Suppressor macrophage (primary cell): ENCODE measurements around the gene TXNRD1.
"Not testable (repeated sequence)": the region's sequence is repeated elsewhere in the genome, so short reads cannot be mapped to it uniquely, and the experiment has no call there.

Experiments
- DNase-seq, 4 experiments: peaks; one replicate each; pipeline ENCODE4 v3.0.0-alpha.2; 2020 to 2022

TXNRD1 gene

GRCh38 chr12:104329707-104330532 is 114.3 kb downstream of the TXNRD1 start:
- no peak for DNase-seq

- no peak for DNase-seq
Observed at GRCh38 chr12:104331376-104331775, 115.8 kb downstream of the TXNRD1 start.

DNA sequence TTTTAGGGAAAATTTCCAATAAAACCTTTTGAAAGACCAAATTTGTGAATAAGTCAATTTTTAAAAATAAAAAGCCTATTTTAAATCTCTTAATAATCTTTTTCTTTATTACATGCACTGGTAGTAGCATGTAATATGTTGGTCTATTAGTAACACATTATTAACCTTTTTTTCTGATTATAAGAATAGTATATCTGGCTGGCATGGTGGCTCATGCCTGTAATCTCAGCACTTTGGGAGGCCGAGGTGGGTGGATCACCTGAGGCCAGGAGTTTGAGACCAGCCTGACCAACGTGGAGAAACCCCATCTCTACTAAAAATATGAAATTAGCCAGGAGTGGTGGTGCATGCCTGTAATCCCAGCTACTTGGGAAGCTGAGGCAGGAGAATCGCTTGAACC is 116.7 kb downstream of the TXNRD1 start:
- DNase-seq, result not testable (repeated sequence)

DNA sequence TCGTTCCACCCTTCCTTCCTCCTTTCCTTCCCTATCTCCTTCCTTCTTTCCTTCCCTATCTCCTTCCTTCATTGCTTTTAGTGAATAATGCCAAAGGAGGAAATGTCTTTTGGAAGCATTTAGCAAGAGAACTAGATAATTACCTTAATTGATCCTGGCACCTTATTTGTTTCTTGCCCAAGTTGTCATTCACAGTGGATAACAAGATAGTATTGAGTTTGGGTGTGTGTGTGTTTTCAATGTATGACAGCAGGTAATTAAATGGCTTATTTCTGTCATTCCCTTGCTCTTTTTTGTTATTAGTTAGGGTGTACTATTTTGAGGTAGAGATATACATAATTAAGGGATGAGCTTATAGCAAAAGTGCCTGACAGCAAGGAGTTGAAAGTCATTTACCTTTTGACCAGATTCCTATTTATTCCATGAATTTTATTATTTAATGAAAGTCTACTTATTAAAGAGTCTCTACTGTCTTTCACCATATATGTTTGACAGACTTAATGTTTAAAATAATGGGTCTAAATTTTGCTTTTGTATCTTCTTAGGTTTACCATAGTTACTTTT is 118.2 kb downstream of the TXNRD1 start:
- DNase-seq, result no peak

DNA sequence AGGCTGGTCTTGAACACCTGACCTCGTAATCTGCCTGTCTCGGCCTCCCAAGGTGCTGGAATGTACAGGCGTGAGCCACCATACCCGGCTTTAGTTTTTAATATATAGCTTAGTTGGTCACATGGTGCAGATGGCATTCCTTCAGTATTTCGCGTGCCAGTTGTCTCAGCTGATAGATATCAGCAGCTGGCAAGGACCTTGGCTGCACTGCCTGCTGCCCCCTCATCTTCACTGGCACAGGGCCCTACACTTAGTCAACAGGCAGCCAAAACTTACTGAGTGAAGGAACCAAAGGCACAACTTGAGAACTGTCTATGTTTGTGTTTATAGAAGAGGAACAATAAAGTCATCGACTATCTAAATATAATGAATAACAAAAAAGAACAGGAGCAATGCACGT is 119.0 kb downstream of the TXNRD1 start:
- no peak for DNase-seq

DNA sequence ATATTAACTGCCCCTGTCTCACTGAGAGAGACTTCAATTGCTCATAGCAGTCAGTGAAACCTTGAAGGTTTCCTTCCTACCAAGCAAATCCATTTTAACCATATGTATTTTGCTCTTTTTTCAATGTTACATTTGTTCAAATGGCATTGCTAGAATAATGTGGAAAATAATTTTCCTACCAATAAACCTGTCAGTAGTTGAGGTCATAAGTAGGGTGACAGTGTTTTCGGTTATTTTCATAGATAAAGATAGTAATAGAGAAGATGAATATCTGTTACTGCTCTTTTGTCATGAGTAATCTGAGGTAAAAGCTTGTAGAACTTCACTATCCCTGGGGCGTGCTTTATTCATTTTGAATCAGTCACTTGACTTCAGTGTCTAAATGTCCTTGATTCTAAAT is 120.5 kb downstream of the TXNRD1 start:
- DNase-seq, result no peak

GRCh38 chr12:104337030-104337558 is 121.5 kb downstream of the TXNRD1 start:
- no peak for DNase-seq

- no peak for DNase-seq
Observed at GRCh38 chr12:104339663-104340062, 124.1 kb downstream of the TXNRD1 start.

- DNase-seq, result no peak
Observed at GRCh38 chr12:104340177-104340576, 124.6 kb downstream of the TXNRD1 start.

DNA sequence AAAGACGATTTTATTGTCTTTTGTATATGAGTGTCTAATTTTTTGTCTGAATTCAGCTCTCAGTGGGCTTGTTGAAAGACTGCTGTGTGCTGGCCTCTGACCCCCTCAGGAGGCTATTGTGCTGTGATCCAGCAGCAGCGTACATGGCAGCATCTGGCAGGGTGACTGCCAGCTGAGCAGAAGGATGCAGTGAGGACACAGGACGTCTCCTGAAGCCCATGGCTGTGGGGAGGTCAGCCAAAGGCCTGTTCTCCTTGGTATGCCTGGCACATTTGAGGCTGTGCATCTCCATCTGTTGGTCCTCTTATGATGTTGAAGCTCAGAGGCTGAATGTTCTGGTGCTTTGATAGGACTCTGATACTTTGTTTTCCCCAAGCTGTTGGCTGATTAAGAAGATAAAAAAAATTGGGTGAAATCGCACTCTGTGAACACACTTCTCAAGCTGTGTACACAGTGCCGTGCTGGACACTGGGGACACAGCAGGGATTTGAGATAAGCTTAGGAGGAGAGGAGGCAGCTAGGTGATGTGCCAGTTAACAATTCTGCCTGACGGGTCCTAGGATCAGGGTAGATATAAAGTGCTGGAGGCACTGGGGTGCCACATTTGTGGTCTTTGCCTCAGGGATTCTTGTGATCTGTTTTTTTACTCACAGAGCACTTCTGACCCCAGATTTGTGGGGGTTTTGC is 125.5 kb downstream of the TXNRD1 start:
- no peak for DNase-seq

DNA sequence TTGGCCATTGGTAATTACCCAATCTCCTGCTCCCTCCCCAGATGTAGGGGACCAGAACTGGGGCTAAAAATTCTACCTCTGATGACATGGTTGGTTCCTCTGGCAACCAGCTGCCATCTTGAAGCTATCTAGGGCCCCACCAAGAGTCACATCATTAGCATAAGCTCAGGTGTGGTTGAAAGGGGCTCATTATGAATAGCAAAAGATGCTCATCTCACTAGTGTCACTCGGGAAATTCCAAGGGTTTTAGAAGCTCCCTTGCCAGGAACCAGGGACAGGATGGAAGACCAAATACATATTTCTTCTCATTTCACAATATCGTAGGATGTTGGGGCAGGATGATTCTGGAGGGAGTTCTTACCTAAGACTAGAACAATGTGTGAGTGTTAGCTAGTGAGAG is 126.6 kb downstream of the TXNRD1 start:
- no peak for DNase-seq

GRCh38 chr12:104342635-104343249 is 127.2 kb downstream of the TXNRD1 start:
- DNase-seq, result no peak

GRCh38 chr12:104344682-104345081 is 129.1 kb downstream of the TXNRD1 start:
- DNase-seq, result peak in 1 of 4 experiments; percentile 25

- no peak for DNase-seq
Observed at GRCh38 chr12:104345234-104346066, 129.9 kb downstream of the TXNRD1 start.

GRCh38 chr12:104347374-104348075 is 131.9 kb downstream of the TXNRD1 start:
- DNase-seq, result no peak

- no peak for DNase-seq
Observed at GRCh38 chr12:104348283-104348993, 132.9 kb downstream of the TXNRD1 start.

DNA sequence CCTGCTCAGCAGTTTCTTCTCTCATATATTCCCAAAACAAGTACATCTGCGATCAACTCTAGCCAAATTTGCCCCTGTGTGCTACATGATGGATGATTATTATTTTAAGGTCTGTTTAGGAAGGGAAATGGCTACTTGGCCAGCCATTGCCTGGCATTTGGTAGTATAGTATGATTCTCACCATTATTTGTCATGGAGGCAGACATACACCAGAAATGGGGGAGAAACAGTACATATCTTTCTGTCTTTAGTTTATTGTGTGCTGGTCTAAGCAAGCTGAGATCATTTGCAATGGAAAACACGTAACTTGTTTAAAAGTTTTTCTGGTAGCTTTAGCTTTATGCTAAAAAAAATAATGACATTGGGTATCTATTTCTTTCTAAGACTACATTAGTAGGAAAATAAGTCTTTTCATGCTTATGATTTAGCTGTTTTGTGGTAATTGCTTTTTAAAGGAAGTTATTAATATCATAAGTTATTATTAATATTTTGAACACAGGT is 133.5 kb downstream of the TXNRD1 start:
- no peak for DNase-seq

- DNase-seq, result no peak
Observed at GRCh38 chr12:104350211-104351056, 134.9 kb downstream of the TXNRD1 start.
